IPS-NIHi11 (cell line): Measurements from ENCODE around the gene AIPL1.

ENCODE experiments used
- DNase-seq: peaks from one replicate; pipeline ENCODE4 v3.0.0; 2012; ENCODE audit warnings: mixed read lengths, low spot score

AIPL1 gene

DNA sequence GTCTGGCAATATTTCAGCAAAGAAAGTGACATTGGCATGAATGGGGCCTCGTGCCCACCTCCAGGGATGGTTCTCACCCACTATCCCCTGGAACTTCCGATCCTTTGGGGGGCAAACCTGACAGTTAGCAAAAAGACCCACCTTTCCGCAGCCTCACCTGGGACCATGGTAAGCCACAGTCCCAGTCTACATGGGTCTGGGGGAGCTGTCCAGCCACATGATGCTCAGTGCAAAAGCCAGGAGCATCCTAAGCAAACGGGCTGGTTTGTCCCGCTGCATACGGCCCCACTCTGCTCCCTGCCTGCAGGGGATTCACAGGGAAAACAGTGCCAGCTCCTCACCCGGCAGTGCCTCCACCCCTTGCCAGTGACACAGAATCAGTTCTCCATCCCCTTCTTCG is 19.3 kb downstream of the AIPL1 start:
- no peak for DNase-seq

DNA sequence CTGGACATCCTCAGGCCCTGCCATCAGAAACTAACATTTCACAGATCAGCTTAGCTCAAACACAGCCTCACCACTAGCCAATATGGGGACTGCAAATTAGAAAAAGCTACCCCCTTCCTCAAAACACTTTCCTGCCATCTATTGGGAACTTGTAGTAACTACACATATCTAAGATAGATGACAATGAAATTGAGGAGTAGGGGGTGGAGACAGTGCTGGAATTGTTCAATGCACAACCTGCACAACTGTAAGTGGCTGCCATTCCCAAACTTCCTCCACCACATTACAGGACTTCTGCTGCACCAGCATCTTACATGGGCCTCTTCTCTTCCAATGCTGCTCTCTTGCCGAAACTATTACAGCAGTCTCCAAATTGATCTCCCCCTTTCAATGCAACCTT is 21.9 kb downstream of the AIPL1 start:
- peak; percentile 62 for DNase-seq

DNA sequence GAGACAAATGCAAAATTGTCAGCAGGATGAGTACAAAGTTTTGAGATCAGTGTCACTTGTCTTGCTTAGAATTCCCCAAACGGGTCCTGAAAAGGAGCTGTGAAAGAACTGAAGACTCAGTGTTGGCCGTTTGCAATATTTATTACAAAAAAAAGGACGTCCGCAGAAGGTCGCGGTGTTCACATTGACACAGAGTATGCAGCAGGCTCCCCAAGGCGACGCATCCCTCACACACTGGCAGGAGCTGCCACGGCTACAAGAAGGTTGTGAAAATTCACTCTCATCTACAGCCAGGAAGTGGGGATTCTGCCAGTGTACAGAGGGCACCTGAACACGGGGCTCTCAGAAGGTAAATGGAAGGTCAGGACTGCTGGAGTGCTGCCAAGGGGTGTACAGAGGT is 26.2 kb downstream of the AIPL1 start:
- DNase-seq = no peak

DNA sequence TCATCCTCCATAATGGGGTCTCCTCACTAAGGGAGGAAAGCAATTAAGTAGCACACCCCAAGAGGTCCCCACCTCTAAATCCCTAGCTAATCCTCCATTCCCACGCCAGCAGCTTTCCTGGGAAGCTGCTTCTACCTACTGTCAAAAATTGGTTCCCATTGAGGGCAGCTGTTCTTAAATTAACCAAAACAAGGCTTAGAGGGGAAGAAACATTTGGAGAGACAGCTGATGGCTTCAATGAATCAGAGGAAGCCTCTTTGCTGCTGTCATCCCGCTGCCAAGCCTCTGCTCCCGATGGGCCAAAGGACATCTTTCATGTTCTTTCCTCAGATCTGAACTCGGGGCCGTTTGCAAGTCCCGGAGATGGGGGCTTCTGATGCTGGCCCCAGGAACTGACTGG is 26.6 kb downstream of the AIPL1 start:
- no peak for DNase-seq

DNA sequence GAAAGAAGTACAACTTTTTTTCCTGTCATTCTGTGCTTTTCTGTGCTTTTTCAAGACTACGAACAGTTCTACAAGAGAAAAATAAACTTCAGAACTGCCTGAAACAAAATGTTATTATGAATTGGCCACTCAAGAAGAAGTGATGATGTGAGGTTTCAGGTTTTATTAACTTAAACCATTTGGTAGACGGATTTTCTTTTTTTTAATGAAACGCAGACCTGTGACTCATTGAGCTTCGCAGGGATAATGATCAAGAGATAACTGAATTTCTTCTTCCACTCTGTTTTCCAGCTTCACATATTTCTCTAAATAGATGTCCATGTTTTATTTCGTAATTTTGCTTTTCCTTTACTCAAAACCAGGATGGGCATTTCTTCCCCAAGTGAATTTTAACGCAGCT is 32.7 kb downstream of the AIPL1 start:
- no peak for DNase-seq

DNA sequence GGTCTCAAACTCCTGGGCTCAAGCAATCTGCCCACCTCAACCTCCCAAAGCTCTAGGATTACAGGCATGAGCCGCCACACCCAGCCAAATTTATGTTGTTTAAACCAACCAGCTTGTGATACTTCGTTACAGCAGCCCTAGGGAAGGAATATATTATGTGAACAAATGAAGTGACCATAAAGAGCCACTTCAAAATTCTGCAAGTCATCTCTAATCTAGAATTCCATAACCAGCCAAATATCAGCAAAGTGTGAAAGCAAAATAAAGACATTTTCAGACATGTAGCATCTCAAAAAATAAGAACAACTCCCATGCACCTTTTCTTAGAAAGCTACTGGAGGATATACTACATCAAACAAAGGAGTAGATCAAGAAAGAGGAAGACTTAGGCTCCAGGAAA is 36.0 kb downstream of the AIPL1 start:
- DNase-seq = no peak

DNA sequence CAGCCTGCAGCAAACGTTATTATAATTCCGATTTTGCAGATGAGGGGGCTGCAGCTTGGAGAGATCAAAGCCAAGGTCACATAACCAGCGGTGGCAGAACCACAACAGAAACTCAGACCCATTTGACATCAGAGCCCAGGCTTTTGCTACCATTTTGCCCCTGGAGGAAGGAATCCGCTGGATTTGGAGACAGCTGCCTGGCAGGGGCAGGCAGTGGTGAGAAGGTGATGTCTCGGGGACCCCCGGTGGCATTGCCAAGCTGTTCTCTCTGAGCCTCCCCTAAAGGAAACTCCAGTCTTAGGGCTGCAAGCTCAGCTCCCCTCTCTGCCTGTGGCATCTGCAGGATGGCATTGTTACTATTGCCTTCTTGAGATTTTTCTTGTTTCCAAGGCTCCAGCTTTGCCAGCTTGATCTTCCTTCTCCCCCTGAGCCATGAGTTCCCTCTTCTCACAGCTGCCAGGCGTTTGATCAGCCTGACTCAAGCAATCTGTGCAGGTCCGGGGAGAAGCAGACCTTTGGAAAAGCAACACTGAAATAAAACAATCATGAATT is 40.8 kb downstream of the AIPL1 start:
- no peak for DNase-seq

DNA sequence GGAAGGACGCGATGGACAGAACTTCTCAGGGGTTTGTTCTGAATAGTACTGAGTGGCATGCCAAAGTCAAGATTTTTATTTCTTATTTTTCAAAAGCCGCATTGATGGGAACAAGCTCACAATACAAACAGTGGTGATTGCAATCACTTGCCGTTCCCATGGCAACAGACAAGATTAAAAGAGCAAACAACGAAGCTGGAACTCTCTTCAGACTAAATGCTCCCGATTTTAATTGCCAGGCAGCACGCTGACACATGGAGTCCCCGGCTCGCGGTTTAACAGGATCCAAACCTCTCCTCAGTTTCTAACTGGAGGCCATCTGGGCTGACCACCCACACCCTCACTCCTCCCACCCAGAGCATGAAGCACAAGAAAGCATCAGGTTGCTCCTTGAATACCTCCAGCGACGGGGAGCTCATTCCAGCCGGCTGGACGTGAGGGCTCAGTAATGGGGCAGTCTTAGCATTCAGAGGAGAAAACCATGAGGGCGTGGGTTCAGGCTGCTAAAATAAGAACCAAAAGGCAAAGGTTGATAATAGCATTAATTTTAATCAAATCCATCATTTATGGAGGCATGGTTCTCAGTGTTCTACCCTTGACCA is 41.5 kb downstream of the AIPL1 start:
- DNase-seq = no peak

DNA sequence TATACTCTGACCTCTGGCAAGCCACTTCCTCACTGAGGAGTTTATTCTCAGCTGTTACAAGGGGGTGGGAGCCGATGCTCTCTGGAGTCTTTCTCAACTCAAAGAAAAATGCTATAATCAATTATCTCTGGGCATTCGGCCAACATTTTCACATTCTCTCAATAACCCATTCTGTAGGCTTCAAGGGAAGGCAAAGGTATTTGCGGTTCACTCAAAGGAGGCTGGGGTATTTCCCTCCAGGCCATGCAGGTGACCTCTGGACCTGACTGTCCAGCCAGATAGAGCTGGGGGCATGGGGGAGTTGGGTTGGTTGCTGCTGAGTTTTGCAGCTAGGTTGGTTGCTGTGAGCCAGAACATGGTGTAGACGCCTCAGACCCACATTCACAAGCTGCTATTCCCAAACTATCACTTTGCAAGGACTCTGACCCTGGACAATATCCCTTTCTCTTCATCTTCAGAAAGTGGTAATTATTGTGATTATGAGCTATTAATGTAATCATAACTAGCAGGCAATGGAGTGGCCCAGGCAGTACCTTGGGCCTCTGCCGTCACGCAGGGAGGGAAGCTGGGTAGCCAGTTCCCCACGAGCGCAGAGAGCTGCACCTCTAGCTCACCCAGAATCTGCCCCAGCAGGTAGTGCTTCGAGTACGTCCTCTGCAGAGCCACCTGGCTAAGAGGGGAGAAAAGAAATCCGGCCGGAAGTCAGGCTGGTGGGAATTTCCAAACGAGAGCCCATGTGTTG is 42.1 kb downstream of the AIPL1 start:
- no peak for DNase-seq

DNA sequence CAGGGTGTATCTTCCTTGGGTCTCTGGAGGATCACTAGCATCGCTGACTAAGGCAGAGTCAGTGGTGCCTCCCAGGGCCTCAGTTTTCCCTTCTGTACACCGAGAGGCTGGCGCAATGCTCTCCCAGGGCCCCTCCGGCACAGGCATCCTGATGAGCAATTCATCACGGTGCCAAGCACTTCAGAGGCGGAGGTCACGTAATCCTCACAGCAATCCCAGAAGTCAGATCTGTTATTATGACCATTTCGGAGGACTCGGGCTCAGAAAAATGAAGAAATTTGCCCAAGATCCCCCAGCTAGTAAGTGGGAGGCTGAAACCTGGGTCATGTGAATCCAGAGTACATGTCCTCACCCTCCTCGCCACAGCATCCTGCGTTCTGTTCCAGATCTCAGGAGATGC is 46.5 kb downstream of the AIPL1 start:
- DNase-seq = no peak

DNA sequence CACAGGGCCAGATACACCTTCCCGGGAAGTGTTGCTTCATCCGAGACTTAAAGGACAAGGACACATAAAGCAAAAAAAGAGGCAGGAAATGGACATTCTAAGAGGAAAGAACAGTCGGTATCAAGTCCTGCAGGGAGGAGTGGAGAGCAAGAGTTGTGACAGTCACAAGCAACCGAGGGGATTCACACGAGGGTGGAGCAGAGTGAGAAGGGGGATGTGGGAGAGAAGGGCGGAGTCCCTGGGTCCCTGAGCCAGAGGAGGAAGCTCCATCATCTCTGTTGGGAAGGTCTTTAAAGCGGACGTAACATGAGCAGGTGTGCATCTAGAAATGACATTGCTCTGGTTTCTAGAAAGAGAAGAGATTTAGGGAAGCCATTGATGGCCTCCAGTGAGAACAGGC is 47.1 kb downstream of the AIPL1 start:
- DNase-seq = no peak

DNA sequence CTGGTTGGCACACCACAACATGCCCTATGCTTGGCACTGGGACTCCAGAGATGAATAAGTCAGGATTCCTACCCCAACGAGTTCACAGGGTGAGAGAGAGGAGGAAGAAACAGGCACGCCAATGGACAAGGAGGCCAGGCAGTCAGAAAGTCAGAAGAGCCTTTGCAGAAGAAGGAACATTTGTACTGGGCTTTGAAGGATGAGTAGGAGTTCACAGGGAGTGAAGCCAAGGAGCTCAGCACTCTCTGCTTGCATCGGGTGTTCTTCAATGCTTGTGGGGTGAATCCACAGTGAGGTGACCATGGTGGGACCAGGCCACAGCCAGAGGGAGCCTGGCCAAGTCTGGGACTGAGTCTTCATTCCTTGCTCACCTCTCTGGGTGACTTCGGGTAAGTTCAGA is 47.5 kb downstream of the AIPL1 start:
- no peak for DNase-seq

DNA sequence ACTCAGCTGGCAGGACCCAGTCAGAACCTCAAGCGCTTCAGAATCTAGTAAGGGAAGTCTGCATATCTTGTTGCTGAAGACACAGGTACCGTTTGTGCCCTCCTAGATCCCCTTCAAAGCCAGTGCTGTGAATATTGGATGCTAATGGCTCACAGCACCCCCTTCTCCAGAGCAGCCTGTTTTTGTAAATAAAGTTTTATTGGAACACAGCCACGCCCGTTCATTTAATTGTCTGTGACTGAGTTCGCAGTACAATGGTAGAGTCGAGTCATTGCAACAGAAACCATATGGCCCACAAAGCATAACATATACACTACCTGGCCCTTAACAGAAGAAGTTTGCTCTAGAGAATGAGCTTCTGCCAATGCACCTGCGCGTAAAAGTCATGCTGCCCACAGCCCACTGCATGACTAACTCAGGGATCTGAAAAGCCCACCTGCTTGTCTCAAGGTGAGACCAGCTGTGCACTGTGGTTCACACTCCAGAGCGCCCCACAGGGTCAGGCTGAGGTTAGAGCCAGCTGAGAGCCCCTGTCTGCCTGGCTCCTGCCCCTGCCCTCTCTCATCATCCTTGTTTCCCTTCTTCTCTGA is 48.8 kb downstream of the AIPL1 start:
- no peak for DNase-seq

DNA sequence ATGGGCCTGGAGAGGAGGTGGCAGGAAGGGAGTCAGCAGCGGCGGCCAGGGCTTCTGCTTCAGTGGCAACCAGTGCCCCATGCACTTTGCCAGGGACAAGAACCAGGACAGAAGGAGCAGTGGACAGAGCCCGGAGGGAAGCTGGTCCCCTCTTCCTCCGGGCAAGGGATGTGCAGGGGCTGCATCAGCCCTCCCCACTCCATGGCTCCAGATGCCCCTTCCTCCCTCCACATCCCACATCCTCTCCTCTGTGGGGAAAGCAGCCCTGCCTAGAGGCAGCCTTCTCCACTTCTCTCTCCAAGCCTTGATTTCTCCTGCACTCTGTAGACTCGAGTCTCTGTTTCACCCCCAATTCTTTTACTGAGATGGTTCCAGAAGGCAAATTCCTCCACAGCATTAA is 50.4 kb downstream of the AIPL1 start:
- no peak for DNase-seq

DNA sequence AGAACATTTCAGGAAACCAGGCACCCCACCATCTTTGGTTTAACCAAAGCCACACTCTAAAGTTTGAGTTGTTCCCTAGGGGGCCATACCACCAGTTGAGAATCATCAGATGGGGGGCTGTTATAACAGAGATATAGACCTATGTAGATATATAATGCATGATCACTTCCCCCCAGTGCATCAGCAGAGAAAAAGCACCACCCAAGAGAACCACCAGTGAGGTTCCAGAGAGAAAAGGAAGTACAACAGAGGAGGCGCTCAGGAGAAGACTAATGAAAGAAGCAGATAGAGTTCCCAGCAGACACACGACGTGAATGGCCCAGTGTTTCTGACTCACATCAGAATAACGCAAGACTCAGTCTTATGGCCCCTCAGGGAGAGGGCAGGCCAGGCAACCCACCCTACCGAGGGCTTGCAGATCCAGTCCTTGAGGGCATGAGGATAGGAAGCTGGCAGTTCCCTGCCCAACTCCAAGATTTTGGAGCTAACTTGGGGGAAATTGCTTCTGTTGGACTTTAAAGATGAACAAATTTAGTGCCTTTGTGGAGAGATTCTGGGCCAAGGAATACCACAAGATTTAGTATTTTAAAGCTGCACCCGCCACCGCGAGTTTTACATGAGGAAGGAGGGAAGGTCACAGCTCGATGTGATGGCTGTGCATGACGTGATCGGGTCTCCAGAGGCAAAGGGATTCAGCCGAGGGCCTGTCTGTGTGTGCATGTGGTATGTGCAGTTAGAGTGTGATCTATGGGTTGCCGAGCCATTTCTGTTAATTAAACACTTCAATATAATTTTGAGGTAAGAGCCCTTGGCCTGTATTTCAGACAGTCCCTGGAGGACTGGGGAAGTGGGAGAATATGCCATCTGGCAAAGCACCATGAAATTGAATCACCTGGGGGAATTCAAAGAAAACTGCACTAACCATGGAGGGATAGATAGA is 53.1 kb downstream of the AIPL1 start:
- DNase-seq = no peak

DNA sequence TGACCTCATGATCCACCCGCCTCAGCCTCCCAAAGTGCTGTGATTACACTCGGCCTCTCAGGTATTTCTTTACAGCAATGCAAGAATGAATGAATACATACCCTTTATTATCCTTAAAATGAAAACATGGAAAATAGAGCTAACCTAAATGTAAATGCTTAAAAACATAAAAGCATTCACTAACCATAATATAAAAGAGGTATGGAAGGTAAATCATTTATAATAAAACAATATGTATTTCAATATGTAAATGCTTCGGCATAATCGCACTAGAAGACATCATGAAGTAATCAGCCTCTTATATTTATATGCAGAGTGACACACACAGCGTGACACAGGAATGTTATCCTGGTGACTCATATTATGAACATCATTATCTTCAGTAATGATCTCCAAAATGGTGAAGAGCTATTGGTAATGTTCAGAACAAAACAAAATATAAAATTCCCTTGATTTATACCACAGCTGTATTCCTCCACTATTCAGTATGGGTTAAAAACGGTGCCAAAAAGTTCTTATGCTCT is 53.9 kb downstream of the AIPL1 start:
- DNase-seq = no peak

DNA sequence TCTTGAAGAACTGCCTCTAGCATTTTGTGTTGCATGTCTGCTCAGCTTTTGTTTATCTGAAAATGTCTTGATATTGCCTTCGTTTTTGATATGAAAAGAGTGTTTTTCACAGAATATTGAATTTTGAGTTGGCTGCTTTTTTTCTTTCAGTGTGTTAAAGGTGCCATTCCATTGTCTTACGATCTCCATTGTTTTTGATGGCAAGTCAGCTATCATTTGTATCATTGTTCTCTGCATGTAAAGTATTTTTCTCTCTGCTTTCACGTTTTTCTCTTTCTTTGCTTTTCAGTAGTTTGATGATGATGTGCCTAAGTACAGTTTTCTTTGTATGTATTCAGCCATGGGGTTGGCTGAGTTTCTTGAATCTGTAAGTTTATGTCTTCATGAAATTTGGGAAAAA is 57.0 kb downstream of the AIPL1 start:
- no peak for DNase-seq

DNA sequence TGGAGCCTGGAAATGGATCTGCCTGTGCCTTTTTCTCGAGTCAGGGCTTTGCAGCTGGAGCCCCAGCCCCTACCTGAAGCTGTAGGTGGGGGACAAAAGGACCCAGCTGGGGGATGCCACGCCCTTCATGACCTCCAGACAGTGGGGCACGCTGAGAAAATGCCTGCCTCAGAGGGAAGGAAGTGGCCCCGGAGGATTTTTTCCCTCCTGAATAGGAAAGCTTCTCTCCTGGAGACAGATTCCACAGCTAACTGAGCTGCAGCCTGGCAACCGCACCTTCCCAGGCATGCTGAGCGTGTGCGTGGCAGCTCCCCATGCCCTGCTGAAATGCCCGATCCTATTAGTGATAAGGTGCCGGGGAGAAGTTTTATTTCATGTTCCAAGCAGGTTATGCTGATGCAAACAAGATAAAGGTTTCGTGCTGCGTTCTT is 58.0 kb downstream of the AIPL1 start:
- no peak for DNase-seq

DNA sequence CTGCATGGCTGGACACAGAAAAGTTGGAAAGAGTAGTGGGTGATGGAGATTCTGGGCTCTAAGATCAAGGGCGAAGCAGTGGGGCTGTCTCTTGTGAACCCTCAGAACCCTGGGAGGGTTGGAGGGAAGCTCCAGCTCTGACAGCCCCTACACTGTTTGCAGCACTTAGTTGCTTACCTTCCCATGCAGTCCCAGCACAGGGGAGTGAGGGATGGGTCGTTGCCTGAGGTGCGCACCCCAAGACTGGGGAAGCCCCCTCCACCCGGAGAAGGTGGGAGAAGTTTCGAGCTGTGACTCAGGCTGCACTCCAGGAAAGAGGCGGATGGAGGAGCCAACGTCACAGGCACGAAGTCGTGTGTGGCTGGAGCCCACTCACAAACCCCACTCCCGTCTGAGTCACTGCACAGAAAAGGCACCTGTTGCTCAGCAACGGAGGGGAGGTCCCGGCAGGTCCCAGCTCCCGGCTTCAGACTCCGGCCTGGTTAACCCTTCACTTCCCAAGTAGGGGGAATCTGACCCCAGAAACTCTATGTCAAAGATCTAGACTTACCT is 60.1 kb downstream of the AIPL1 start:
- DNase-seq = peak; percentile 74

DNA sequence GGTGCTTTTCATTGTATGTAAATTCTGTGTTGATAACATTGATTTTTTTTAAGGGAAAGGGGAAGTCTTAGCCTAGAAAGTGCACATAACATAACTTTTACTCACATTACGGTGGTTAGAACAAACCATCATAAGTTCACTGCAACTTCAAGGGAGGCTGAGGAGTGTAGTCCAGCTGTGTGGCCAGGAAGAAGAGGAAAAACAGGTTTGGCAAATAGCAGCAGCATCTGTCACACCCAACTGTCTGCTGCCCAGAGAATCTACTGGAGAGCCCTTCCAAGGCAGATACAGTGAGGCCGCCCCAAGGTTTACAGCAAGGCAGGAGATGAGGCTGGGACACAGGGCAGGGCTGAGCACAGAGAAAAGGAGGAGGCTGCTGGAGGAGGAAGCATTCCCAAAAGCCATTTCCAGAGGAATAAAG is 60.6 kb downstream of the AIPL1 start:
- no peak for DNase-seq
